Measurements from ENCODE around the gene CNTNAP5.
A peak's percentile ranks its signal among the peaks of the same experiment; 100 is the strongest.

CNTNAP5 gene

GRCh38 chr2:124547700-124548099 lies 522.6 kb downstream of the CNTNAP5 start:
- DNase-seq (ENCODE audit: low spot score) = no peak

GRCh38 chr2:124558277-124558905 lies 533.3 kb downstream of the CNTNAP5 start:
- DNase-seq (ENCODE audit: low spot score) = no peak

GRCh38 chr2:124559236-124559635 lies 534.1 kb downstream of the CNTNAP5 start:
- DNase-seq (ENCODE audit: low spot score) = peak; percentile 57

GRCh38 chr2:124560592-124561112 lies 535.6 kb downstream of the CNTNAP5 start:
- DNase-seq (ENCODE audit: low spot score) = no peak

GRCh38 chr2:124561486-124561885 lies 536.4 kb downstream of the CNTNAP5 start:
- no peak for DNase-seq (ENCODE audit: low spot score)

- DNase-seq (ENCODE audit: low spot score) = no peak
Observed at GRCh38 chr2:124563426-124563825, 538.3 kb downstream of the CNTNAP5 start.

- no peak for DNase-seq (ENCODE audit: low spot score)
Observed at GRCh38 chr2:124566518-124566970, 541.5 kb downstream of the CNTNAP5 start.

- no peak for DNase-seq (ENCODE audit: low spot score)
Observed at GRCh38 chr2:124570872-124571271, 545.8 kb downstream of the CNTNAP5 start.

- DNase-seq (ENCODE audit: low spot score) = no peak
Observed at GRCh38 chr2:124571836-124572235, 546.7 kb downstream of the CNTNAP5 start.

GRCh38 chr2:124572934-124573634 lies 548.0 kb downstream of the CNTNAP5 start:
- DNase-seq (ENCODE audit: low spot score) = no peak

GRCh38 chr2:124575497-124575896 lies 550.4 kb downstream of the CNTNAP5 start:
- DNase-seq (ENCODE audit: low spot score) = no peak

- DNase-seq (ENCODE audit: low spot score) = no peak
Observed at GRCh38 chr2:124580263-124580662, 555.2 kb downstream of the CNTNAP5 start.

GRCh38 chr2:124582387-124582786 lies 557.3 kb downstream of the CNTNAP5 start:
- DNase-seq (ENCODE audit: low spot score) = no peak

- DNase-seq (ENCODE audit: low spot score) = no peak
Observed at GRCh38 chr2:124584615-124585014, 559.5 kb downstream of the CNTNAP5 start.

GRCh38 chr2:124585277-124585676 lies 560.2 kb downstream of the CNTNAP5 start:
- DNase-seq (ENCODE audit: low spot score) = no peak

- no peak for DNase-seq (ENCODE audit: low spot score)
Observed at GRCh38 chr2:124586210-124586609, 561.1 kb downstream of the CNTNAP5 start.

- DNase-seq (ENCODE audit: low spot score) = no peak
Observed at GRCh38 chr2:124586835-124587234, 561.7 kb downstream of the CNTNAP5 start.

GRCh38 chr2:124589971-124590370 lies 564.9 kb downstream of the CNTNAP5 start:
- no peak for DNase-seq (ENCODE audit: low spot score)

- DNase-seq (ENCODE audit: low spot score) = no peak
Observed at GRCh38 chr2:124602759-124603158, 577.7 kb downstream of the CNTNAP5 start.

- DNase-seq (ENCODE audit: low spot score) = no peak
Observed at GRCh38 chr2:124604940-124605339, 579.9 kb downstream of the CNTNAP5 start.

- no peak for DNase-seq (ENCODE audit: low spot score)
Observed at GRCh38 chr2:124607679-124608078, 582.6 kb downstream of the CNTNAP5 start.

GRCh38 chr2:124609667-124610066 lies 584.6 kb downstream of the CNTNAP5 start:
- no peak for DNase-seq (ENCODE audit: low spot score)

- no peak for DNase-seq (ENCODE audit: low spot score)
Observed at GRCh38 chr2:124610141-124610540, 585.1 kb downstream of the CNTNAP5 start.

Measured in globus pallidus (tissue), 1 donor.